HG02588 (cell line): ENCODE data around the gene NDUFS7.

ENCODE experiments used
- ATAC-seq: cut with Tn5 transposase; IDR thresholded peaks from one replicate; pipeline ENCODE4 v1.9.1; 2021; ENCODE audit warnings: mild to moderate bottlenecking, moderate library complexity; ENCODE audit not compliant: unreplicated experiment

NDUFS7 gene

DNA sequence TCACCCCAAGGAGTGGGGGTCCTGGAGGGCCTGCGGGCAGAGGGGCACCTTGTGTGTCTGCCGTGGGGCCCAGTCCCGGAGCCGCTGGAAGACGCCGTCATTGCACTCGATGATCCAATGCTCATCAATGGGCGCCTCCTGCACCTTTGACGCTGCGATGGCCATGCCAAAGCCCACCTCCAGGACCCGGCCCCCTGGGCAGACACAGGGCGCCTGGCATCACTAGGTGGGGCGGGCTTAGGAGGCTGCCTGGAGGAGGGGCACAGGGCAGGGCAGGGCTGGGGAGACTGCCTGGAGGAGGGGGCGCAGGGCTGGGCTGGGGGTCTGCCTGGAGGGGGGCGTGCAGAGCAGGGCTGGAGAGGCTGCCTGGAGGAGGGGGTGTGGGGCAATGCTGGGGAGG lies 16.0 kb downstream of the NDUFS7 start:
- ATAC-seq = no peak

DNA sequence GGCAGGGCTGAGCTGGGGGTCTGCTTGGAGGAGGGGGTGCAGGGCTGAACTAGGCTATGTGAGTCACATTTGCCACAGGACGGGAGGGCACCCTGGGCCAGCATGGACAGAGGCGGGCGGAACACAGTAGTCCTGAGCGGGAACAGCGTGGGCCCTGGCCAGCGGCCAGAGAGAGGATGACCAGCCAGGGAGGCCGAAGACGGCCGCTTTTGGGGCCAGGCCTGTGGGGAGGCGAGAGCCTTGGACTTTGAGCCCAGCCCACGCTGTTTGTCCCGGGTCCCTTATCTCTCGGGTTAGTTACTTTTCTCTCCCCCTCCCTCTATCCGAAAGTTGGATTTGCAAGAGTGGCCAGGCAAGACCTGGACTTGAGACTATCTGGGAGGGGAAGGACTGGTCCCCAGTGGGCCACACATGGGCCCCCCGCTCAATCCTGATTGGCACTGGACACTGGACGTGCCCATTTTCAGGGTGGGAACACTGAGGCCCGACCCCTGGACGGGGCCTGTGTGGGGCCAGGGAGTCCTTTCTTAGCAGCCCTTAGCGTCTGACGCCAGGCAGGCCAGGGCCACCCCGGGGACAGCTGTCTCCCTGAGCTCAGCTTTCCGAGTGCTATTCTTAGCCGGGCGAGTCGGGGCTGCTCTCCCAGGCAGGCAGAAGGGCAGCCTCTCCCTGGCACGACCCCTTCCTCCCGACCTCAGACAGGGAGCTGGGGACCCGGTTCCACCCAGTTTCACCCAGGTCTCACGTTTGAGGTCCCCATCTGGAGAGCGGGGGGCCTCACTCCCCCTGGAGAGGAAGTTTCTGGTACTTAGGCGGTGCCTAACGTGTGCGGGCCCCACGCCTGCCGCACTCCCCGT lies 16.8 kb downstream of the NDUFS7 start:
- ATAC-seq = no peak

DNA sequence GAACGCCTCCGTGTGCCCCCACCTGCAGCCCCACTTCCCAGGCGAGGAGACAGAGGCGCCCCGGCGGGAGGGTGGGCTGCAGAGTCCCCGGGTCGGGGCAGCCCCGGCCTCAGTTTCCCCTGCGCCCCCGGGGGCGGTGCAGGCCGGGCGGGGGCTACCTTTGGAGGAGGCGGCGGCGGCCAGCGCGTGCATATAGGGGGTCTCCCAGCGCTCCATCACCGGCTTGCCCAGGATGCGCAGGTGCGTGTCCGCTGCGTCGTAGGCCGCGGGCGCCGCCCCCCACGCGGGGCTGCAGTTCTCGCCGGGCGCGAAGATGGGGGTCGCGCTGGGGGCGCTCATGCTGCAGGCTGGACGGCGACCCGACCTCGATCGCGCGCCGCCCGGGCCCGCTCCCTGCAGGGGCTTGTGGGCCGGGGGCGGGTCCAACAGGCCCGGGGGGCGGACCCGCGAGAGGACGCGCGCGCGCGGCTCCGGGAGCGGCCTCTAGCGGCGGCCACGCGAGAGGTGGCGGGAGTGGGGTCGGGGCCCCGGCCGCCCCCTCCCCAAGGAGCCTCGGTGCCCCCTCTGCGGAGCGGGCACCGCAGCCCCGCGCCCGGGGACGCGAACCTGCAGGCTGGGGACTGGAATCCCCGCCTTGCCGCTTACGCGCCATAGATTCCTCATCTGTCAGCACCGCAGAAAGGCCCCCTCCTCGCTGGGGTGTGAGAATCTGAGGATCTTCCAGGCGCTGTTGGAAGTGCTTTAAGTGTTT lies 17.6 kb downstream of the NDUFS7 start, which contains the start of gene GAMT:
GAMT (minus strand) TSS at position 405 of the 751 bp plus-strand sequence; CDS start at position 339, 66 bp downstream.
- ATAC-seq = no peak

DNA sequence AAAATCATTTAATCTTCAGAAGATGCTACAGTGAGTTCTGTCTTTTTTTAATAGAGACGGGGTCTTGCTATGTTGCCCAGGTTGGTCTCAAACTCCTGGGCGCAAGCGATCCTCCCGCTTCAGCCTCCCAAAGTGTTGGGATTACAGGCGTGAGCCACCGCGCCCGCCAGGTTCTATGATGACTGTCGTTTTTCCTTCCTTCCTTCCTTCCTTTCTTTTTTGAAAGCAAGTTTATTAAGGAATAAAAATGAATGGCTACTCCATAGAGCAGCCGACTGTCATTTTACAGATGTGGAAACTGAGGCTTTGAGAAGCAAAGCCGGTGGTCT lies 18.1 kb downstream of the NDUFS7 start:
- ATAC-seq = no peak

DNA sequence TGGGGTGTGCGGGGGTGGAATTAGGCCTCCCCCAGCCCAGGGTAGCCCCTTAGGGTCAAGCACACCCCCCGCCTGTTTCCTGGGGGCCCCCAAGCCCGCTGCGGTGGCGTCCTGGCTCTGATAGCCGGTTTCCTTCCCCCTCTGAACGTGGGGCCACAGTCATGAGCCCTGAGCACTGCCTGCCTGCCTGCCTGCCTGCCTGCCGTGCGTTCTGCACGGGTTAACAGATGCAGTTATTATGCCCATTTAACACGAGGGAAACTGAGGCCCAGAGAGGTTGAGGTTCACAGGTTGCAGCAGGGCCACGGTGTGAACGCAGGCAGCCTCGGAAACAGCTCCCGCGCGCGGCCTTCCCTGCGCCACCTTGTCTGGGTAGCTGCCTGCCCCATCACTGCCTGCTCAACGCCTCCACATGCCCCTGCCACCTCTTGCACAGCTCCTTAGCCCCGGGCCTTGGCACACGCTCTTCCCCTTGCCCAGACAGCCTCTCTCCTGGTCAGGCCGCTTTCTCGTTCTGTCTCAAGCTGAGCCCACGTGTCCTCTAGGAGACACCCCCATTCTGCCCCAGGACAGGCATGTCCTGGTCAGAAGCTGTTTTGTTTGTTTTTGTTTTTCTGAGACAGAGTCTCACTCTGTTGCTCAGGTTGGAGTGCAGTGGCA lies 18.8 kb downstream of the NDUFS7 start:
- ATAC-seq = no peak

DNA sequence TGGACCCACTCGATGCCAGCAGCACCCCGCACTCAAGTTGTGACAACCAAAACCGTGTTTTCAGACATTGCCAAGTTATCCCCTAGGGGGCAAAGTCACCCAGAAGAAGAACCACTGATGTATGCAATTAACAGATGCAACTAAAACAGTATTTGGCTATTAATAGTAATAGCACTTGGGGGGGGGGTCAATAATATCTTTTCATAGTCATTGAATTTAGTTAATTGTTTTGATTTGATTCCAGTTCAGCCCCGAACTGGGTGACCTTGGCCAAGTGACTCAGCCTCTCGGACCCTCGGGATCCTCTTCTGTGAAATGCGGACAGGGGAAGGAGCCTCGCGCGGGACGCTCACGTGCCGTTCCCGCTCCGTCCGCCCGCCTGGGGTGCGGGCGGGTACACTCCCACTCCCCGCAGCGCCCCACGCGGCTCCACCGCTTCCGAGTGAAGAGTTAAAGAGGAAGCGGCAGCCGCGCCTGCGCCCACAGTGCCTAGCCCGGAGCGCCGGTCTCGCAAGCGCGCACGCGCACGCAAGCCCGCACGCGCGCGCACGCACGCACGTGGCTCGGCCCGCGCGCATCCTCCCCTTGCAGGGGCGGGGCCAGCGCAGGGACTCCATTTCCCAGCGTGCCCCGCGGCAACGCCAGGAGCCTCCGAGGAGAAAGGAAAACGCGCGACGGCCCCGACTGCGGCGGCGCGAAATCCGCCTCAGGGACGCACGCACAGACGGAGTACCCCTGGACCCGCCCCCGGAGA lies 23.2 kb downstream of the NDUFS7 start:
- peak; percentile 74 for ATAC-seq

DNA sequence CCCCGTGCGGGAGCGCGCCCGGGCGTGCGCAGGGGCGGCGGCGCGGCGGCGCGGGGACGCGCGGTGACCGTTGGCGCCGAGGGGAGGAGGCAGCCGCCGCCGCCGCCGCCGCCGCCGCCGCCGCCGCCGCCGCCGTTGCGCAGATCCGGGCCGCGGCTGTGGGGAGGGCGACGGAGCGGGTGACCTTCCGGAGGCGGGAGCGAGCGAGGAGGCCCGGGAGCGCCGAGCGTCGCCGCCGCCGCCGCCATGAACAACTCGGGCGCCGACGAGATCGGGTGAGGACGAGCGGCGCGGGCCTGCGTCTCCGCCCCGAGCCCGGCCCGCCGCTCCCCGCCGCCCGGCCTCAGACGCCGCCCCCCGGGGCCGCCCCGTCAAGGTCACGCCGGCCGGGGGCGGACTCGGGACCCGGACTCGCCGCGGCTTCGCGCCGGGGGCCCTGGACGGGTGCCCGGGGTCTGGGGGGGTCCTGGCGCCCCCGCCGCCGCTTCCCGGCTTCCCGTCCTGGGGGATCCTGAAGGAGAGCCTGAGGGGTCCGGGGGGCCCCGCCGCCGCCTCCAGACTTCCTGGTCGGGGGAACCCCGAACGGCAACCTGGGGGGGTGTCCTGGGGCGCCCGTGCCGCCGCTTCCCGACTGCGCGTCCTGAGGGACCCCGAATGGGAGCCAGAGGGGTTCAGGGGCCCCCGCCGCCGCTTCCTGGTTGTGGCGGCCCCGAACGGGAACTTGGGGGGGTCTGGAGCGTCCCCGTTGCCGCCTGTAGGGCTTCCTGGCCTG lies 24.0 kb downstream of the NDUFS7 start, which contains the start of gene DAZAP1:
DAZAP1 (plus strand) TSS at position 59 of the 772 bp plus-strand sequence; CDS start at position 247, 188 bp downstream.
- ATAC-seq = no peak

DNA sequence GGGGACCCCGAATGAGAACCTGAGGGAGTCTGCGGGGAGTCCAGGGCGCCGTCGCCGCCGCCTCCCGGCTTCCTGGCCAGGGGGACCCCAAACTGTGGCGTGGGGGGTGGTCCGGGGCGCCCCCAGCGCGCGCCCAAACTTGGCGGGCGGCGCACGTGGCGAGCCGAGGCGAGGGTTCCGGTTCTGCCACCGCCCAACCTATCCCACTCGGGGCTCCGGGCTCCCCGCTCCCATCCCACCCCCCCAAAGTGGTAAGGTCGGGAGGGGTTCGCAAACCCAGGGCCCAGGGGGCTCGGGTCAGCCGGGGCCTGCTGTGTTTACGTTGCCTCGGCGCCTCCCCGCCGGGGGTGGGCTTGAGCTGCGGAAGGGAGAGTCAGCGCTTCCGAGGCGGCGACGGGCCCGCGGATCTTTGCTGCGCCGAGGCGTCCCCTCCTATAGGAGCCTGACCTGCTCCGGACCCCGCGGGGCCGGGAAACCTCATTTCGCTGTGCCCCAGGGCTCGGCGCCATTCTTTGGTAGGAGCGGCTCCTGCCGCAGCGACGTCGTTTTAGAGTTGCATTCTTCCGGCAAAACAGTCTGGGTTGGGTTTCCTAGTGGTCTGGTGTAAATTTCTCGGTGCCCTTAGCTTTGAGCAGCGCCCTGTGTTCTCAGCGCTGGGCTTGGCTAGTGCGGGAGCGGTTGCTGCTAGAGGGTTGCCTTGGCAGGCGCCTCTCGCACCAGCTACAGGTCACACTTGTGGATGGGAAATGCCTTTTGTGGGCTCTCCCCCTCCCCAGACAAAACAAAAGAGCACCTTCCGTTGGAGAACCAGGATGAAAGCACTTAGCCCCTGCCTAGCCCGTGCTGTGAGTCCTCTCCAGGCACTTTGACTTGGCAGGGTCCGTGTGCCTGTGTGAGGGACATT lies 24.8 kb downstream of the NDUFS7 start:
- no peak for ATAC-seq

DNA sequence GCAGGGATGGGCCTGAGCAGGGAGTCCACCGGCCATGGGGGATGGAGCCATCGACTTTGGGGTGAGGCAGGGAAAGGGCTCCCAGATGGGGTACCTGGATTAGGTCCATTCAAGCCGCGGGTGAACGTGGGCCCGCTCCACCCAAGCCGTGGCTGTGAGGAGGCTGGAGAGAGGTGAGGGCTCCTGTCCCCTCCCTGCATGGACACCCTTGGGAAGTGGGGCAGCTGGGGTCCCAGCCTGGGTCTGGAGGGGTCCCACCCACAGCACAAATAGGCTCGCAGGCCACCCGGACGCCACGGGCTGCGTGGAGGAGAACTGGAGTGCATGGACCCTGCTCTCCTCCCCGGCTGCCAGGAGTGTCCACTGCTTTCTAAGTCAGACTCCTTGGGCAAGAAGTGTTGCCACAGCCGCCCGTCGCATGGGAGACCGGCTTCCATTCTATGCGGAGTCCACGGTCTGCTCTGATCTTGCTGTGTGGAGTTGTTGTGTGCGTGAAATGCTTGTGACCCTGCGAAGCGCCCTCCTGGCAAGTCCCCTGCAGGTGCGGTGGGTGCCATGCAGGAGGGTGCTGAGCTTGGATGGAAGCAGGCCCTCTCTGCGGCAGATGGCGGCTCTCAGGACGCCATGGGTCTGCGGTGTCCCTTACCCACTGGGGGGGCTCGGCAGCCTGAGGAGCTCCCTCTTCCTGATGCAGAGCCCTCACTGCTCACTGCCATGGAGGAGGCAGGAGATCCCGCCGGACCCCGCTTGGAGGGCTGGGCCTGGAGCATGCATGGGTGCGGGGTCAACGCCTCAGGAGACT lies 25.7 kb downstream of the NDUFS7 start:
- no peak for ATAC-seq

DNA sequence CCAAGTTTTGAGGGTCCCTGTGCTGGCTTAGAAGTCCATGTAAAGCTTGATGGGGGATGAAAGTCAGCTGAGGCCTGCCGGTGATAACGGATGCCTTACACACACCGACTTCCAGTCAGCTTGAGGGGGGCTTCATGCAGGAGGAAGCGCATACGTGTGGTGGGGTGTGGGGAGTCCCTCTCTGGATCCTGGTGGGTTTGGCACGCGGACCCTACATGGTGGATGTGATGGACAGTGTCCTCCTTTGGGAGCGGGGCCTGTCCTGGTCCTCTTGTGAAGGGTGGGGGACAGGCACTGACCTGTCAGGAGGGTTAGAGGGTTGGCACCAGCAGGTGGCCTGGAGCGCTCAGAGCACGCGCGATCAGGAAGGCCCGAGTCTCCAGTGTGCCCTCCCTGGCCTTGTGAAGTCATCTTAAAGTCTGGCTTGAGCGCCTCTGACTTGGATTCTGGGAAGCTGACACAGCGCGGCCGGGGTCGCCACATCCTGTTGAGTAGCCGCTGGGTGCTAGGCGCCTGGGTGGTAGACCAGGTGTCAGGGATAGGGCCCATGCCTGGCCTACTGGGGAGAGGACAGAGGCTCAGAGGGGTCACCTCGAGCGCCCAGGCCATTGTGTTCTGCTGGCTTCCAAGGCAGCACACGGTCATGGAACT lies 26.6 kb downstream of the NDUFS7 start:
- ATAC-seq = no peak

DNA sequence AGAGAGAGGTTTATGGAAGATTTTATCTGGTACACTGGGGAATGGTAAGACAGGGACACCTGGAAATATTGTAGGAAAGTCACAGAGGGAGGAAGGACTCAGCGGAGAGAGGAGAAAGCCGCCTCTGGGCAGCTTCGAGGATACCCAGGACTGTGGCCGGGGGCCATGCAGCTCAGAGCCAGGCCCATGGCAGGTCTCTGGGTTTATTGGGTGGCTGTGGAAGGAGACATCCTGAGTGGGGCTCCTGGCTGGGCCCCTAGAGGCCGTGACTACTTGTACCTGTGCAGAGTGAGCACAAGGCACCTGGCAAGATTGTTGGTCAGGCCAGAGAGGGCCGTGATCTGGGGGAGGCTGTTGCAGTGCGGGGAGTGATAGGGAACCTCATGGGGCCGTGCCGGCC lies 27.1 kb downstream of the NDUFS7 start:
- ATAC-seq = no peak

DNA sequence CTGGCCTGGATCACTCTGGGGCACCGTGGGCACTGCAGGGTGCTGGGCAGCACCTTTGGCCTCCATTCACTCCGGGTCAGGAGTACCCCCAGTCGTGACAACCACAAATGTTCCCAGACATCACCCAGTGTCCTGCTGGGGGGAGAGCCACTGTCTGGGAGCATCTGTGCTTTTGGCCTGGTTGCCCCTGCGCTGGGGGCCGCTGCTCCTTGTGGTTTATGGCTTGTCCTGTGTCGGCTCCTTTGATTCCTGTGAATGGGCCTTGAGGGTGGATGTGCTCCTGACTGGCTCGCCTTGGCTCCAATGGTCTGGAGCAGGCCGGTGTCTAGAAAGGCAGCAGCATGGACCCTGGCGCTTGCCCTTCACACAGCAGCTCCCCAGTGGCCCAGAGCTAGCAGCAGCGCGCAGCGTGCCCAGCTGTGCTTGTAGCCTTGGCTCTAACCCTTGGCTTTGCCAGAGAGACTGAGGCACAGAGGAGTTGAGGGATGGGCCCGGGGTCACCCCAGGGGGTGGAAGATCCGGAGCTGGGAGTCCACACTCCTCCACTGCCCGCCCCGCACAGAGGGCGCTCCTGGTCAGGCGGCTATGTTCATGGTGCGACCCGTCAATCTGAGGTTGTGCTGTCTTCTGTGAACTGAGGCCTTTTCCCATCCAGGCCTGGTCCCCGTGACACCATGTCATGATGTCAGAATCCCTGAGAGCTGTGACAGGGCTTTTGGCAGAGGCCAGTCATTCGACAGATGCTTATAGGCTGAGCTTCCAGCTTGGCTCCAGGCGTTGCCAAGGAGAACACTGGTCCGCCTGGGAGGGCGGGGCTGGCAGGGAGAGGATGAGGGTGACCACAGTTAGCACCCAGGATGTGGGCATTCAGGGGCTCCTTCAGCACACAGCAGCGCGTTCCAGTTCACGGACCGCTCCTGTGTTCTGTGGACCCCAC lies 27.8 kb downstream of the NDUFS7 start:
- ATAC-seq = no peak

DNA sequence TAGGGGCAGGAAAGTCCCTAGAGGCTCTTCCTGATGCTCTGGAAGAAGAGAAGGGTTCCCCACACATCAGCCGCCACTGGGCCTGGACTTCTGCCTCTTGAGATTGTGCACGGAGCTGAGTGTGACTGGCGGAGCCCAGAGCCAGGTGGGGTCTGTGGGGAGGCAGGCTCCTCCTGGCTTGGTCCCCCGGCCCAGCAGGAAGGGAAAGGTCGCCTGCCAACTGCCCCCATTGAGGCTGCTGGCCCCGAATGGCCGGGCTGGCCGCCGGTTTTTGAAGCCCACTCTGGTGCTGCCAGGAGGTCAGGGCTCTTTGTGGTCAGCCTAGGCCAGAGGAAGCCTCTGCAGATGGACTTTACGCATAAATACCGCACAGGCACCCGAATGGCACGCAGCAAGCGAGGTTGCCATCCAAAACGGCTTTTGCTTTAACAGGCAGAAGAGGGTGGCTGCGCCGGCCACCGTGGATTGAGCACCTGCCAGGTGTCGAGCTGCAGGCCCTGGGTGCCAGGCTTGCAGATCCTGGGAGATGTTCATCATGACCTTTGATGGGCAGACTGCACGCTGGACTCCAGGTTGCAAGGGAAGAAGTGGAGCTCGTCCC lies 28.7 kb downstream of the NDUFS7 start:
- ATAC-seq = no peak

DNA sequence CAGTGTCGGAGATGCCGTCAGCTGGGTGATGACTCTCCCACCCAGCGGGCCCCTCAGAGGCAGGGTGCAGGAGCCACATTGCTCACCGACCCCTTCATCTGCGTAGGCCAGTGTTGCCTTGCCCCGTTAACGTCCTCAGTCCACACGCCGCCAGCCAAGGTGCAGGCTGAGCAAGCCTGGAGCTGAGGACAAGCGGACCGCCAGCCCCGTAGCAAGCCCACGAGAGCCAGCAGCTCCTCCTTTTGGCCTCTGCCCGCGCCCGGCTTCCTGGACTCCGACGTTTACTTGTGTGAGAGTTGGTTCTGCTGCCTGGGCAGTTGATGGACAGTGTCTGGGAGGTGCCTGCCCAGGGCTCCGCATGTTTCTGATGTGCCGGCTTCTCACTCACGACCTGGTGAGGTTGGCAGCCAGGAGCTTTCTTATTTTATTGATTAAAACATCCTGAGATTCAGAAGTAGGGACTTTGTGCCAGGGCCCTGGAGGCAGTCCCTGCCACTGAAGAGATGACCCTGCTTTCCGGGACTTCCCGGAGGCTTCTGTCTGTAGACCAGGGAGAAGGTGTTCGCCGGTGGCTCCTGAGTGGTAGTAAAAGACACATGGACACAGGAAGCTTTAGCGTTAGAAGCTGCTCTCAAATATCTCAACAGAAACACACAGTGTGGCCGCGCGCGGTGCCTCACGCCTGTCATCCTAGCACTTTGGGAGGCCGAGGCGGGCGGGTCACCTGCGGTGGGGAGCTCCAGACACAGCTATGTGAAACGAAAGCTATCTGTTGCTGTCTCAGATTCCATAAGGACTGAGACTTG lies 29.5 kb downstream of the NDUFS7 start:
- ATAC-seq = no peak
